Measurements from ENCODE around the gene ANKRD18A. TPM values are rescaled to one million over a fixed set of nuclear protein-coding genes. Genes with fewer than 3 reads are reported as not detected.

ANKRD18A gene
- total and polyA plus RNA-seq, 2 experiments from 2014 or later: 0.53 to 0.59 TPM

DNA sequence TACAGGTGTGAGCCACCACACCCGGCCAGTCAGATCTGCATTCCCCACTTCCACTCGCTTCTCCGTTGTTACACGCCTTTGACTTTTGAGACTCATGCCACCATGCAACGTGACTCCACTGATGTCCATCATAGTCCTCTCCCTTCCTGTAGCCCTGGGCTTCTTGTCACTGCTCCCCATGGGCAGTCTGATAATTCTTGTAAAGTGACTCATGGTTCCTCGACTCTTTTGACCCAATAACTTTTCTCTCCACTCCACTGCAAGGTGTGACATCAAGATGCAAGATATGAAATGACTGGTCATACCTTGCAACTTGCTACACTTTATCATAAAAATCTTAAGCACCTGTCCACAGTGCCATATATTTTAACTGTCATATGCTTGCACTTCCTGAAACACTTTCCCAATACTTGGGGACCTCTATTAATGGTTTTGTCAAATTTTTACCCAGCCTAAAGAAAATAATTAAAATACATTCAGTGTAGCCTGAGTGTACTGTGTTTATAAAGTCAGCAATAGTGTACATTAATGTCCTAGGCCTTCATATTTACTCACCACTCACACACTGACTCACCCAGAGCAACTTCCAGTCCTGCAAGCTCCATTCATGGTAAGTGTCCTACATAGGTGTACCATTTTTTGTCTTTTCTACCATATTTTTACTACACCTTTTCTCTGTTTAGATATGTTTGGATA is 18.6 kb upstream of the ANKRD18A start:
- Histone ChIP-seq H3K36me3 (replicated peaks; ENCODE audit: insufficient read depth, low read depth) (no peaks in the 10 kb centered on the region), H3K9me2 (replicated peaks; ENCODE audit: insufficient read depth) (no peaks in the 10 kb centered on the region), H3K79me2 (no peaks in the 10 kb centered on the region), H3K4me2 (no peak overlapping the region), H3K4me1 (ENCODE audit: insufficient read depth) (no peaks in the 10 kb centered on the region), H3K27ac (no peak overlapping the region), H4K20me1 (ENCODE audit: insufficient read depth, poor library complexity, severe bottlenecking) (no peaks in the 10 kb centered on the region), H3K4me3 (no peak overlapping the region), H2AFZ (no peak overlapping the region), H3K27me3 (peaks cover 7% of the 10 kb centered on the region), H3K9me3 (ENCODE audit: low read depth) (no peaks in the 10 kb centered on the region)
- WGBS (ENCODE audit: low lambda C conversion rate, missing lambda C conversion rate): 94% methylated on average over 6 of the region's 6 CpGs
- TF ChIP-seq CTCF (IDR thresholded peaks at IDR 0.05; ENCODE audit: poor library complexity) (no peak), EZH2phosphoT487 (IDR thresholded peaks at IDR 0.05; ENCODE audit: low read depth, severe bottlenecking, unreplicated experiment) (no peak), EZH2 (IDR thresholded peaks at IDR 0.05; ENCODE audit: borderline replicate concordance) (no peak)
- DNase-seq (ENCODE audit: low spot score): no peak

DNA sequence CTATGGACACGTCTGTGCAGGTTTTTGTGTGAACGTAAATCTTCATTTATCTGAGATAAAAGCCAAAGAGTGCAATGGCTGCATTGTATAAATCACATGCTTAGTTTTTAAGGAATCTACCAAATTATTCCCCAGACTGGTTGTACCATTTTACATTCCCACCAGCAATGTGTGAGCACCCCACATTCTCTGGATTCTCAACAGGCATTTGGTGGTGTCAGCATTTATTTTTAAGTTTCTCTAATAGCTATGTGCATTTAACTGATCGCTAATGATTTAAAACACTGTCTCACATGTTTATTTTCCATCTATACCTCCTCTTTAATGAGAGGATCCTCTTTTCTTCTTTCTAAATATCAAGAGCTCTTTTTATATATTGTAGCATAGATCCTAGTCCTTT is 13.9 kb upstream of the ANKRD18A start:
- Histone ChIP-seq H2AFZ (no peak overlapping the region), H3K4me1 (ENCODE audit: insufficient read depth) (no peaks in the 10 kb centered on the region), H3K27ac (no peak overlapping the region), H3K27me3 (peaks cover 7% of the 10 kb centered on the region), H3K36me3 (replicated peaks; ENCODE audit: insufficient read depth, low read depth) (no peaks in the 10 kb centered on the region), H3K9me3 (ENCODE audit: low read depth) (no peaks in the 10 kb centered on the region), H4K20me1 (ENCODE audit: insufficient read depth, poor library complexity, severe bottlenecking) (no peaks in the 10 kb centered on the region), H3K79me2 (no peaks in the 10 kb centered on the region), H3K4me2 (no peak overlapping the region), H3K9me2 (replicated peaks; ENCODE audit: insufficient read depth) (no peaks in the 10 kb centered on the region), H3K4me3 (no peak overlapping the region)
- no peak for DNase-seq (ENCODE audit: low spot score)
- 80% methylated on average over 3 of the region's 3 CpGs for WGBS (ENCODE audit: low lambda C conversion rate, missing lambda C conversion rate)
- TF ChIP-seq EZH2 (IDR thresholded peaks at IDR 0.05; ENCODE audit: borderline replicate concordance) (no peak), EZH2phosphoT487 (IDR thresholded peaks at IDR 0.05; ENCODE audit: low read depth, severe bottlenecking, unreplicated experiment) (no peak), CTCF (IDR thresholded peaks at IDR 0.05; ENCODE audit: poor library complexity) (no peak)

DNA sequence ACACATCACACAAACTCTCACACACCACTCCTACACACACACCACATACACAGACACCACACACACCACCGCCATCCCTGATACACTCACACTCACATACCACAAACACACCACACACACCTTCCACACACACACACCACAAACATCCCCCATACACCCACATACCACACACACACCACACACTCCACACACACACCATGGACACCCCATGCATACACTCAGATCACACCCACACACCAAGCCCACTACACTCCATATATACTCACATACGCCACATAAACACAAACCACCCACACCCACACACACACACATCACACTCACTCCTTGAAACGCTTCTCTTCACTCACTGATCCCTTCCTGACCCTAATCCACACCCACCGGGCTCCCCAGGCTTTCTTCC is 9.1 kb upstream of the ANKRD18A start:
- no peak overlapping the region for H2AFZ ChIP-seq
- no peak for DNase-seq (ENCODE audit: low spot score)
- TF ChIP-seq EZH2 (IDR thresholded peaks at IDR 0.05; ENCODE audit: borderline replicate concordance) (no peak), CTCF (IDR thresholded peaks at IDR 0.05; ENCODE audit: poor library complexity) (no peak), EZH2phosphoT487 (IDR thresholded peaks at IDR 0.05; ENCODE audit: low read depth, severe bottlenecking, unreplicated experiment) (no peak)
- no peak overlapping the region for H3K4me2 ChIP-seq
- H3K9me2 ChIP-seq (replicated peaks; ENCODE audit: insufficient read depth): no peaks in the 10 kb centered on the region
- no peak overlapping the region for H3K4me3 ChIP-seq
- H3K9me3 ChIP-seq (ENCODE audit: low read depth): no peaks in the 10 kb centered on the region
- H3K79me2 ChIP-seq: no peaks in the 10 kb centered on the region
- no peak overlapping the region for H3K27ac ChIP-seq
- H3K36me3 ChIP-seq (replicated peaks; ENCODE audit: insufficient read depth, low read depth): no peaks in the 10 kb centered on the region
- WGBS (ENCODE audit: low lambda C conversion rate, missing lambda C conversion rate): 84% methylated on average over 4 of the region's 4 CpGs
- peaks cover 12% of the 10 kb centered on the region for H3K27me3 ChIP-seq
- H3K4me1 ChIP-seq (ENCODE audit: insufficient read depth): no peaks in the 10 kb centered on the region
- no peaks in the 10 kb centered on the region for H4K20me1 ChIP-seq (ENCODE audit: insufficient read depth, poor library complexity, severe bottlenecking)

Data from hepatocyte (in vitro differentiated cells).